ENCODE data around the gene PACRG.

Gene PACRG

GRCh38 chr6:163165922-163166321, 438.1 kb downstream of the PACRG start:
- no peak overlapping the region for H3K4me3 ChIP-seq (ENCODE audit: low read length)
- no peak for TF ChIP-seq CTCF (conservative IDR thresholded peaks at IDR 0.05; ENCODE audit: low read depth, low read length)
- DNase-seq (ENCODE audit: low read depth): no peak

GRCh38 chr6:163166507-163166906, 438.7 kb downstream of the PACRG start:
- no peak for DNase-seq (ENCODE audit: low read depth)
- no peak for TF ChIP-seq CTCF (conservative IDR thresholded peaks at IDR 0.05; ENCODE audit: low read depth, low read length)
- H3K4me3 ChIP-seq (ENCODE audit: low read length): no peak overlapping the region

- H3K4me3 ChIP-seq (ENCODE audit: low read length): no peak overlapping the region
- TF ChIP-seq CTCF (conservative IDR thresholded peaks at IDR 0.05; ENCODE audit: low read depth, low read length): no peak
- no peak for DNase-seq (ENCODE audit: low read depth)
Measured at GRCh38 chr6:163169521-163169920, 441.7 kb downstream of the PACRG start.

- peak; percentile 65 for TF ChIP-seq CTCF (conservative IDR thresholded peaks at IDR 0.05; ENCODE audit: low read depth, low read length)
- no peak for DNase-seq (ENCODE audit: low read depth)
- no peak overlapping the region for H3K4me3 ChIP-seq (ENCODE audit: low read length)
Measured at GRCh38 chr6:163170294-163170883, 442.6 kb downstream of the PACRG start.

- no peak overlapping the region for H3K4me3 ChIP-seq (ENCODE audit: low read length)
- DNase-seq (ENCODE audit: low read depth): no peak
- TF ChIP-seq CTCF (conservative IDR thresholded peaks at IDR 0.05; ENCODE audit: low read depth, low read length): no peak
Measured at GRCh38 chr6:163173741-163174140, 446.0 kb downstream of the PACRG start.

GRCh38 chr6:163175301-163175700, 447.5 kb downstream of the PACRG start:
- no peak overlapping the region for H3K4me3 ChIP-seq (ENCODE audit: low read length)
- DNase-seq (ENCODE audit: low read depth): no peak
- no peak for TF ChIP-seq CTCF (conservative IDR thresholded peaks at IDR 0.05; ENCODE audit: low read depth, low read length)

- TF ChIP-seq CTCF (conservative IDR thresholded peaks at IDR 0.05; ENCODE audit: low read depth, low read length): no peak
- DNase-seq (ENCODE audit: low read depth): no peak
- H3K4me3 ChIP-seq (ENCODE audit: low read length): no peak overlapping the region
Measured at GRCh38 chr6:163176097-163176496, 448.3 kb downstream of the PACRG start.
